Osteoblast (primary cell): ENCODE data around the gene ITGB4. TPM values are rescaled to one million over a fixed set of nuclear protein-coding genes. Genes with fewer than 3 reads are reported as not detected.

Experiments
- DNase-seq: peaks from one replicate; pipeline ENCODE4 v3.0.0; 2011; ENCODE audit warnings: low spot score, mixed read lengths; ENCODE audit not compliant: insufficient read length; ENCODE audit errors: missing footprints
- H2AFZ ChIP-seq: 2 replicates; pipeline ENCODE4 v1.6.0; 2011; ENCODE audit warnings: mild to moderate bottlenecking, low read length
- H3K27ac ChIP-seq: 2 replicates; pipeline ENCODE4 v1.5.1; 2011; ENCODE audit warnings: mild to moderate bottlenecking, low read depth, low read length, moderate library complexity
- H3K27me3 ChIP-seq: 2 replicates; pipeline ENCODE4 v1.6.0; 2012; ENCODE audit warnings: mild to moderate bottlenecking, control low read depth, inconsistent platforms, low read length, moderate library complexity; ENCODE audit not compliant: insufficient read depth
- H3K36me3 ChIP-seq: 2 replicates; pipeline ENCODE4 v1.5.1; 2011; ENCODE audit warnings: mild to moderate bottlenecking, low read length, control low read depth, moderate library complexity; ENCODE audit not compliant: insufficient read depth
- H3K4me1 ChIP-seq: 2 replicates; pipeline ENCODE4 v1.5.1; 2011; ENCODE audit warnings: mild to moderate bottlenecking, low read length, control low read depth, moderate library complexity; ENCODE audit not compliant: insufficient read depth
- H3K4me2 ChIP-seq: 2 replicates; pipeline ENCODE4 v1.6.0; 2011; ENCODE audit warnings: mild to moderate bottlenecking, low read length; ENCODE audit not compliant: insufficient read depth
- H3K4me3 ChIP-seq: fragments of 200-600 bp; sonication (generic); 3 replicates; pipeline ENCODE4 v1.5.1; 2012; ENCODE audit warnings: mild to moderate bottlenecking, low read length, inconsistent platforms; ENCODE audit not compliant: insufficient read depth
- H3K79me2 ChIP-seq: 2 replicates; pipeline ENCODE4 v1.6.0; 2012; ENCODE audit warnings: mild to moderate bottlenecking, low read length, control low read depth, inconsistent platforms; ENCODE audit not compliant: insufficient read depth
- H3K9me3 ChIP-seq: 2 replicates; pipeline ENCODE4 v1.5.1; 2011; ENCODE audit warnings: low read depth, low read length, control low read depth
- H4K20me1 ChIP-seq: 2 replicates; pipeline ENCODE4 v1.6.0; 2012; ENCODE audit warnings: mild to moderate bottlenecking, low read length, control low read depth; ENCODE audit not compliant: insufficient read depth
- total RNA-seq: library from RNA; depleted of rRNA; stranded (reverse); fragments of >200 nt; gene quantifications from 2 replicates; pipeline ENCODE4 v1.2.3, GENCODE V29; 2012
- TF ChIP-seq, protein P1 (sequence below): IDR thresholded peaks from 2 replicates; pipeline ENCODE4 v1.5.1; 2011; ENCODE audit warnings: mild to moderate bottlenecking, low read depth, low read length, moderate library complexity; ENCODE audit errors: extremely low read depth

The ITGB4 gene
- total RNA-seq, 1 donor: 0.36 TPM

GRCh38 chr17:75799402-75799801 lies 78.1 kb downstream of the ITGB4 start:
- Histone ChIP-seq H3K36me3 (peaks cover 26% of the 10 kb centered on the region), H3K4me3 (no peak overlapping the region), H3K79me2 (peaks cover 36% of the 10 kb centered on the region), H2AFZ (no peak overlapping the region), H3K27ac (no peak overlapping the region), H3K27me3 (no peaks in the 10 kb centered on the region), H3K9me3 (no peaks in the 10 kb centered on the region), H3K4me2 (no peak overlapping the region), H4K20me1 (peaks cover 5% of the 10 kb centered on the region), H3K4me1 (no peaks in the 10 kb centered on the region)
- DNase-seq: no peak
- TF ChIP-seq, protein P1, sequence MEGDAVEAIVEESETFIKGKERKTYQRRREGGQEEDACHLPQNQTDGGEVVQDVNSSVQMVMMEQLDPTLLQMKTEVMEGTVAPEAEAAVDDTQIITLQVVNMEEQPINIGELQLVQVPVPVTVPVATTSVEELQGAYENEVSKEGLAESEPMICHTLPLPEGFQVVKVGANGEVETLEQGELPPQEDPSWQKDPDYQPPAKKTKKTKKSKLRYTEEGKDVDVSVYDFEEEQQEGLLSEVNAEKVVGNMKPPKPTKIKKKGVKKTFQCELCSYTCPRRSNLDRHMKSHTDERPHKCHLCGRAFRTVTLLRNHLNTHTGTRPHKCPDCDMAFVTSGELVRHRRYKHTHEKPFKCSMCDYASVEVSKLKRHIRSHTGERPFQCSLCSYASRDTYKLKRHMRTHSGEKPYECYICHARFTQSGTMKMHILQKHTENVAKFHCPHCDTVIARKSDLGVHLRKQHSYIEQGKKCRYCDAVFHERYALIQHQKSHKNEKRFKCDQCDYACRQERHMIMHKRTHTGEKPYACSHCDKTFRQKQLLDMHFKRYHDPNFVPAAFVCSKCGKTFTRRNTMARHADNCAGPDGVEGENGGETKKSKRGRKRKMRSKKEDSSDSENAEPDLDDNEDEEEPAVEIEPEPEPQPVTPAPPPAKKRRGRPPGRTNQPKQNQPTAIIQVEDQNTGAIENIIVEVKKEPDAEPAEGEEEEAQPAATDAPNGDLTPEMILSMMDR: no peak

- TF ChIP-seq, protein P1: no peak
- no peak for DNase-seq
- Histone ChIP-seq H4K20me1 (peaks cover 6% of the 10 kb centered on the region), H3K4me3 (no peak overlapping the region), H3K79me2 (peaks cover 17% of the 10 kb centered on the region), H3K4me2 (no peak overlapping the region), H2AFZ (no peak overlapping the region), H3K36me3 (peaks cover 11% of the 10 kb centered on the region), H3K27me3 (no peaks in the 10 kb centered on the region), H3K9me3 (no peaks in the 10 kb centered on the region), H3K4me1 (peaks cover 7% of the 10 kb centered on the region), H3K27ac (no peak overlapping the region)
Measured at GRCh38 chr17:75803883-75804282, 82.6 kb downstream of the ITGB4 start.

- H3K4me1 ChIP-seq: peaks cover 20% of the 10 kb centered on the region
- TF ChIP-seq, protein P1: no peak
- no peak overlapping the region for H2AFZ ChIP-seq
- no peak overlapping the region for H3K4me3 ChIP-seq
- peaks cover 17% of the 10 kb centered on the region for H4K20me1 ChIP-seq
- H3K27me3 ChIP-seq: no peaks in the 10 kb centered on the region
- H3K27ac ChIP-seq: no peak overlapping the region
- H3K36me3 ChIP-seq: peaks cover 2% of the 10 kb centered on the region
- no peaks in the 10 kb centered on the region for H3K9me3 ChIP-seq
- H3K4me2 ChIP-seq: no peak overlapping the region
- H3K79me2 ChIP-seq: peaks cover 7% of the 10 kb centered on the region
- DNase-seq: no peak
Measured at GRCh38 chr17:75806822-75807500, 85.7 kb downstream of the ITGB4 start.

Other genes starting within 250 kb of the ITGB4 start
- gene CASKIN2, start 205.9 kb upstream of the ITGB4 start, total RNA-seq: 8.7 and 10.3 TPM in 2 replicates
- gene TSEN54, start 204.9 kb upstream of the ITGB4 start, total RNA-seq: 9.7 and 10.9 TPM in 2 replicates
- gene LLGL2, start 195.8 kb upstream of the ITGB4 start, total RNA-seq: 0.36 and 0.59 TPM in 2 replicates
- gene MYO15B, start 133.7 kb upstream of the ITGB4 start, total RNA-seq: 0.88 and 1.4 TPM in 2 replicates
- under 0.01 TPM in 1 of 2 replicates, not detected in the other for gene SMIM5, start 88.0 kb upstream of the ITGB4 start, total RNA-seq
- 17.7 and 24.5 TPM in 2 replicates for gene RECQL5, start 54.3 kb upstream of the ITGB4 start, total RNA-seq
- gene SAP30BP, start 54.1 kb upstream of the ITGB4 start, total RNA-seq: 48.1 and 60.7 TPM in 2 replicates
- 25.3 and 27.7 TPM in 2 replicates for gene GALK1, start 43.7 kb downstream of the ITGB4 start, total RNA-seq
- gene UNK, start 63.3 kb downstream of the ITGB4 start, total RNA-seq: 18.5 and 23.6 TPM in 2 replicates
- 1.1 and 2.1 TPM in 2 replicates for gene UNC13D, start 122.9 kb downstream of the ITGB4 start, total RNA-seq
- gene WBP2, start 133.9 kb downstream of the ITGB4 start, total RNA-seq: 31.1 and 38.3 TPM in 2 replicates
- gene TRIM47, start 157.1 kb downstream of the ITGB4 start, total RNA-seq: 21.7 and 22.4 TPM in 2 replicates
- gene TRIM65, start 175.5 kb downstream of the ITGB4 start, total RNA-seq: 22.8 and 23.3 TPM in 2 replicates
- 36.6 and 37.1 TPM in 2 replicates for gene MRPL38, start 183.4 kb downstream of the ITGB4 start, total RNA-seq
- gene FBF1, start 219.6 kb downstream of the ITGB4 start, total RNA-seq: 14.1 and 17.1 TPM in 2 replicates